ENCODE measurements around the gene RIPOR1. TPM values are rescaled to one million over a fixed set of nuclear protein-coding genes. Genes with fewer than 3 reads are reported as not detected.

The RIPOR1 gene
- total and polyA plus RNA-seq, 2 of the 4 experiments (the other 2 are of a cell fraction): 9.5 to 41.3 TPM

- POLR2A ChIA-PET (ENCODE audit: unreplicated experiment): no interaction called here
Observed at GRCh38 chr16:67565470-67566100, 37.0 kb downstream of the RIPOR1 start.

More at GRCh38 chr16:67565470-67566100, 37.0 kb downstream of the RIPOR1 start:
- Histone ChIP-seq H3K36me3 (ENCODE audit: control insufficient read depth, insufficient read depth, low read length) (no peaks in the 10 kb centered on the region), H3K23ac (ENCODE audit: low read depth, low read length) (no peak overlapping the region), H2AFZ (replicated peaks; ENCODE audit: low read length, poor library complexity) (no peak overlapping the region), H4K20me1 (ENCODE audit: insufficient read depth, low read length) (peaks cover 31% of the 10 kb centered on the region), H3K9me1 (ENCODE audit: insufficient read depth, low read length) (peaks cover 7% of the 10 kb centered on the region), H2BK20ac (ENCODE audit: low read depth, low read length) (no peak overlapping the region), H2BK5ac (ENCODE audit: low read depth, low read length, poor library complexity, severe bottlenecking) (no peak overlapping the region), H3K4ac (ENCODE audit: low read depth, low read length) (no peak overlapping the region), H2AK5ac (ENCODE audit: low read depth, low read length) (no peak overlapping the region; the same call in 1 of the 2 replicates), H4K91ac (ENCODE audit: insufficient read depth, low read depth, low read length) (no peak overlapping the region), H3K18ac (ENCODE audit: low read depth, low read length) (no peak overlapping the region), H3K56ac (ENCODE audit: extremely low read depth, insufficient read depth, low read length) (no peak overlapping the region), H3K4me3 (ENCODE audit: insufficient read depth, low read depth, low read length) (no peak overlapping the region), H2BK15ac (ENCODE audit: low read depth, low read length) (no peak overlapping the region), H3K27me3 (ENCODE audit: control insufficient read depth, insufficient read depth, low read length) (no peaks in the 10 kb centered on the region), H3K9me3 (ENCODE audit: control insufficient read depth, insufficient read depth, low read length) (no peaks in the 10 kb centered on the region), H4K8ac (ENCODE audit: low read depth in 2 of 2, low read length in 2 of 2) (no peak overlapping the region), H3K14ac (replicated peaks; ENCODE audit: low read depth, low read length) (no peak overlapping the region), H4K5ac (ENCODE audit: low read depth, low read length) (no peak overlapping the region), H2BK120ac (ENCODE audit: low read depth, low read length) (no peak overlapping the region), H3K79me1 (ENCODE audit: low read depth in 1 of 2, low read length in 2 of 2) (peaks cover 5 to 51% of the 10 kb centered on the region in 2 experiments; a peak in 3 of 4 replicates), H3K4me2 (ENCODE audit: low read depth, low read length) (no peak overlapping the region), H2AK9ac (replicated peaks; ENCODE audit: low read depth, low read length, poor library complexity) (no peak overlapping the region), H3K9ac (ENCODE audit: low read depth, low read length) (no peak overlapping the region), H3K4me1 (ENCODE audit: control insufficient read depth, insufficient read depth, low read length) (peaks cover 5% of the 10 kb centered on the region), H3K27ac (ENCODE audit: insufficient read depth, low read length) (no peak overlapping the region)
- ATAC-seq (ENCODE audit: low read depth) (no peak), DNase-seq (no peak)
- dilution Hi-C loops (cut with HindIII; ENCODE audit: low sequenced_read_pairs, unreplicated experiment) (no loop called here), in situ Hi-C loops (cut with MboI; ENCODE audit: low sequenced_read_pairs) (no loop called here), intact Hi-C loops (cut with micrococcal nuclease) (no loop called here)
- TF ChIP-seq BHLHE40 (IDR thresholded peaks at IDR 0.05; ENCODE audit: low read depth, low read length) (no peak), FOS (IDR thresholded peaks at IDR 0.05; ENCODE audit: low read depth, low read length) (no peak), MAZ (IDR thresholded peaks at IDR 0.05; ENCODE audit: borderline replicate concordance, low read depth, low read length) (no peak), NFE2L2 (IDR thresholded peaks at IDR 0.05; ENCODE audit: low read depth, low read length) (no peak), MAFK (IDR thresholded peaks at IDR 0.05; ENCODE audit: low read depth, low read length) (no peak), POLR2A (IDR thresholded peaks at IDR 0.05; ENCODE audit: low read depth, low read length) (no peak), USF2 (IDR thresholded peaks at IDR 0.05; ENCODE audit: low read depth, low read length) (no peak), CHD1 (IDR thresholded peaks at IDR 0.05; ENCODE audit: low read depth, low read length) (no peak), ELK1 (IDR thresholded peaks at IDR 0.05; ENCODE audit: borderline replicate concordance, low read depth, low read length) (no peak), RFX5 (IDR thresholded peaks at IDR 0.05; ENCODE audit: low read depth, low read length) (no peak), CTCF (conservative IDR thresholded peaks at IDR 0.05; ENCODE audit: low read depth, low read length) (no peak), MXI1 (IDR thresholded peaks at IDR 0.05; ENCODE audit: borderline replicate concordance, low read depth, low read length) (no peak), SMC3 (IDR thresholded peaks at IDR 0.05; ENCODE audit: low read depth, low read length) (no peak), RCOR1 (IDR thresholded peaks at IDR 0.05; ENCODE audit: insufficient replicate concordance, low read length) (no peak), RAD21 (IDR thresholded peaks at IDR 0.05; ENCODE audit: low read length) (no peak), CEBPB (IDR thresholded peaks at IDR 0.05; ENCODE audit: low read depth, low read length) (no peak)
- CTCF ChIA-PET: no interaction called here
- BruUV-seq (replicated peaks): no TSS peak
- 100% methylated on average over 1 of the region's 8 CpGs; no CpG with 5 or more reads in 1 of the 2 experiments for WGBS, 2 experiments (ENCODE audit: extremely low coverage in 2 of 2, insufficient read length in 1 of 2)

All from IMR-90 (cell line).